Osteoblast (primary cell): ENCODE results near the gene GPR18. TPM values are rescaled to one million over a fixed set of nuclear protein-coding genes. Genes with fewer than 3 reads are reported as not detected.

ENCODE experiments used
- DNase-seq: peaks from one replicate; pipeline ENCODE4 v3.0.0; 2011; ENCODE audit warnings: low spot score, mixed read lengths; ENCODE audit not compliant: insufficient read length; ENCODE audit errors: missing footprints
- H2AFZ ChIP-seq: 2 replicates; pipeline ENCODE4 v1.6.0; 2011; ENCODE audit warnings: mild to moderate bottlenecking, low read length
- H3K27ac ChIP-seq: 2 replicates; pipeline ENCODE4 v1.5.1; 2011; ENCODE audit warnings: mild to moderate bottlenecking, low read depth, low read length, moderate library complexity
- H3K27me3 ChIP-seq: 2 replicates; pipeline ENCODE4 v1.6.0; 2012; ENCODE audit warnings: mild to moderate bottlenecking, control low read depth, inconsistent platforms, low read length, moderate library complexity; ENCODE audit not compliant: insufficient read depth
- H3K36me3 ChIP-seq: 2 replicates; pipeline ENCODE4 v1.5.1; 2011; ENCODE audit warnings: mild to moderate bottlenecking, low read length, control low read depth, moderate library complexity; ENCODE audit not compliant: insufficient read depth
- H3K4me1 ChIP-seq: 2 replicates; pipeline ENCODE4 v1.5.1; 2011; ENCODE audit warnings: mild to moderate bottlenecking, low read length, control low read depth, moderate library complexity; ENCODE audit not compliant: insufficient read depth
- H3K4me2 ChIP-seq: 2 replicates; pipeline ENCODE4 v1.6.0; 2011; ENCODE audit warnings: mild to moderate bottlenecking, low read length; ENCODE audit not compliant: insufficient read depth
- H3K4me3 ChIP-seq: fragments of 200-600 bp; sonication (generic); 3 replicates; pipeline ENCODE4 v1.5.1; 2012; ENCODE audit warnings: mild to moderate bottlenecking, low read length, inconsistent platforms; ENCODE audit not compliant: insufficient read depth
- H3K79me2 ChIP-seq: 2 replicates; pipeline ENCODE4 v1.6.0; 2012; ENCODE audit warnings: mild to moderate bottlenecking, low read length, control low read depth, inconsistent platforms; ENCODE audit not compliant: insufficient read depth
- H3K9me3 ChIP-seq: 2 replicates; pipeline ENCODE4 v1.5.1; 2011; ENCODE audit warnings: low read depth, low read length, control low read depth
- H4K20me1 ChIP-seq: 2 replicates; pipeline ENCODE4 v1.6.0; 2012; ENCODE audit warnings: mild to moderate bottlenecking, low read length, control low read depth; ENCODE audit not compliant: insufficient read depth
- CTCF ChIP-seq: IDR thresholded peaks from 2 replicates; pipeline ENCODE4 v1.5.1; 2011; ENCODE audit warnings: mild to moderate bottlenecking, low read depth, low read length, moderate library complexity; ENCODE audit errors: extremely low read depth
- total RNA-seq: library from RNA; depleted of rRNA; stranded (reverse); fragments of >200 nt; gene quantifications from 2 replicates; pipeline ENCODE4 v1.2.3, GENCODE V29; 2012

Gene GPR18
- total RNA-seq, 1 donor, result under 0.01 TPM

- DNase-seq, result no peak
- Histone ChIP-seq H3K9me3 (no peaks in the 10 kb centered on the region), H3K27ac (no peak overlapping the region), H3K4me2 (no peak overlapping the region), H4K20me1 (no peaks in the 10 kb centered on the region), H3K27me3 (no peaks in the 10 kb centered on the region), H3K36me3 (no peaks in the 10 kb centered on the region), H3K79me2 (no peaks in the 10 kb centered on the region), H2AFZ (no peak overlapping the region), H3K4me3 (no peak overlapping the region), H3K4me1 (peaks cover 16% of the 10 kb centered on the region)
- no peak for TF ChIP-seq CTCF
These were observed 35.0 kb upstream of the GPR18 start for GRCh38 chr13:99293178-99293577.

GRCh38 chr13:99290894-99291293 lies 32.7 kb upstream of the GPR18 start:
- no peaks in the 10 kb centered on the region for H3K79me2 ChIP-seq
- H4K20me1 ChIP-seq, result no peaks in the 10 kb centered on the region
- H3K4me3 ChIP-seq, result no peak overlapping the region
- H3K27ac ChIP-seq, result no peak overlapping the region
- no peaks in the 10 kb centered on the region for H3K36me3 ChIP-seq
- peaks cover under 1% of the 10 kb centered on the region for H3K4me1 ChIP-seq
- H3K4me2 ChIP-seq, result no peak overlapping the region
- no peaks in the 10 kb centered on the region for H3K9me3 ChIP-seq
- DNase-seq, result no peak
- TF ChIP-seq CTCF, result no peak
- no peak overlapping the region for H2AFZ ChIP-seq
- no peaks in the 10 kb centered on the region for H3K27me3 ChIP-seq

GRCh38 chr13:99289674-99290337 lies 31.6 kb upstream of the GPR18 start:
- no peak overlapping the region for H3K27ac ChIP-seq
- no peak overlapping the region for H2AFZ ChIP-seq
- no peaks in the 10 kb centered on the region for H3K27me3 ChIP-seq
- H3K9me3 ChIP-seq, result no peaks in the 10 kb centered on the region
- no peaks in the 10 kb centered on the region for H3K36me3 ChIP-seq
- H4K20me1 ChIP-seq, result no peaks in the 10 kb centered on the region
- DNase-seq, result no peak
- no peak overlapping the region for H3K4me3 ChIP-seq
- H3K4me2 ChIP-seq, result no peak overlapping the region
- H3K4me1 ChIP-seq, result no peaks in the 10 kb centered on the region
- no peaks in the 10 kb centered on the region for H3K79me2 ChIP-seq
- TF ChIP-seq CTCF, result no peak

GRCh38 chr13:99289271-99289670 lies 31.1 kb upstream of the GPR18 start:
- H3K36me3 ChIP-seq, result no peaks in the 10 kb centered on the region
- no peak for TF ChIP-seq CTCF
- H3K27me3 ChIP-seq, result no peaks in the 10 kb centered on the region
- H3K4me1 ChIP-seq, result no peaks in the 10 kb centered on the region
- H3K27ac ChIP-seq, result no peak overlapping the region
- no peak overlapping the region for H3K4me2 ChIP-seq
- H3K9me3 ChIP-seq, result no peaks in the 10 kb centered on the region
- no peaks in the 10 kb centered on the region for H3K79me2 ChIP-seq
- H2AFZ ChIP-seq, result no peak overlapping the region
- no peak overlapping the region for H3K4me3 ChIP-seq
- no peak for DNase-seq
- no peaks in the 10 kb centered on the region for H4K20me1 ChIP-seq
